Mesendoderm (in vitro differentiated cells): Measurements from ENCODE around the gene ZDHHC11B.
"Not testable (repeated sequence)": the region's sequence is repeated elsewhere in the genome, so short reads cannot be mapped to it uniquely, and the experiment has no call there.

Experiments used
- DNase-seq: peaks from one replicate; pipeline ENCODE4 v3.0.0; 2013
- H2AK5ac ChIP-seq: 2 replicates; pipeline ENCODE4 v1.6.1; 2013; ENCODE audit warnings: low read length, inconsistent platforms
- H2BK120ac ChIP-seq: 2 replicates; pipeline ENCODE4 v1.6.1; 2013; ENCODE audit warnings: low read depth, mild to moderate bottlenecking, low read length, moderate library complexity, mixed read lengths
- H2BK15ac ChIP-seq: replicated peaks from 2 replicates; pipeline ENCODE4 v1.6.1; 2013; ENCODE audit warnings: low read depth, mild to moderate bottlenecking, moderate library complexity
- H2BK5ac ChIP-seq: 2 replicates; pipeline ENCODE4 v1.6.1; 2013; ENCODE audit warnings: low read length, inconsistent platforms
- H3K18ac ChIP-seq: 2 replicates; pipeline ENCODE4 v1.6.1; 2013; ENCODE audit warnings: mild to moderate bottlenecking, low read length, mixed read lengths
- H3K23ac ChIP-seq: one replicate; pipeline ENCODE4 v1.6.1; 2013; ENCODE audit warnings: low read length
- H3K27ac ChIP-seq: 2 replicates; pipeline ENCODE4 v1.5.1; 2013; ENCODE audit warnings: low read depth, mild to moderate bottlenecking, inconsistent platforms, low read length, moderate library complexity
- H3K27me3 ChIP-seq: 2 replicates; pipeline ENCODE4 v1.6.1; 2013; ENCODE audit warnings: low read length, control low read depth, mild to moderate bottlenecking, inconsistent platforms; ENCODE audit not compliant: insufficient read depth, poor library complexity
- H3K36me3 ChIP-seq: 2 replicates; pipeline ENCODE4 v1.6.1; 2013; ENCODE audit warnings: low read length, inconsistent platforms; ENCODE audit not compliant: control insufficient read depth, insufficient read depth
- H3K4ac ChIP-seq: one replicate; pipeline ENCODE4 v1.6.1; 2013; ENCODE audit warnings: low read depth, mild to moderate bottlenecking, low read length, moderate library complexity
- H3K4me1 ChIP-seq: 2 replicates; pipeline ENCODE4 v1.6.1; 2013; ENCODE audit warnings: low read depth, low read length, inconsistent platforms; ENCODE audit not compliant: control insufficient read depth
- H3K4me2 ChIP-seq: 2 replicates; pipeline ENCODE4 v1.6.1; 2013; ENCODE audit warnings: low read length
- H3K4me3 ChIP-seq: 2 replicates; pipeline ENCODE4 v1.5.1; 2013; ENCODE audit warnings: mild to moderate bottlenecking, low read length
- H3K56ac ChIP-seq: one replicate; pipeline ENCODE4 v1.6.1; 2013; ENCODE audit warnings: low read length
- H3K79me1 ChIP-seq: 2 replicates; pipeline ENCODE4 v1.6.1; 2013; ENCODE audit warnings: low read length, inconsistent platforms
- H3K79me2 ChIP-seq: 2 replicates; pipeline ENCODE4 v1.6.1; 2013; ENCODE audit warnings: mild to moderate bottlenecking, low read length; ENCODE audit not compliant: control insufficient read depth, insufficient read depth
- H3K9ac ChIP-seq: 2 replicates; pipeline ENCODE4 v1.6.1; 2013; ENCODE audit warnings: low read length, inconsistent platforms
- H4K5ac ChIP-seq: one replicate; pipeline ENCODE4 v1.6.1; 2013; ENCODE audit warnings: low read length
- H4K8ac ChIP-seq: one replicate; pipeline ENCODE4 v1.6.1; 2013; ENCODE audit warnings: low read depth, mild to moderate bottlenecking, control low read depth, low read length, moderate library complexity
- WGBS: extraction: QIAGEN DNeasy Blood & Tissue Kit; methylation state at CpG from one replicate; pipeline ENCODE4 v1.1.7; 2013; ENCODE audit warnings: low lambda C conversion rate, missing lambda C conversion rate; ENCODE audit not compliant: insufficient coverage; ENCODE audit errors: extremely low coverage; 5-methylcytosine and 5-hydroxymethylcytosine counted together

Gene ZDHHC11B

GRCh38 chr5:732754-733454, 51.6 kb downstream of the ZDHHC11B start:
- H3K4ac ChIP-seq, H4K5ac ChIP-seq, H3K9ac ChIP-seq, H3K4me2 ChIP-seq, H3K79me1 ChIP-seq, H2BK15ac ChIP-seq, H3K4me1 ChIP-seq, H3K27me3 ChIP-seq, DNase-seq, H3K4me3 ChIP-seq, H3K23ac ChIP-seq, H3K27ac ChIP-seq, H3K18ac ChIP-seq, H2BK5ac ChIP-seq, H3K56ac ChIP-seq, H3K36me3 ChIP-seq, H4K8ac ChIP-seq, H2AK5ac ChIP-seq, H2BK120ac ChIP-seq, H3K79me2 ChIP-seq: not testable (repeated sequence)
- WGBS = no CpG with 5 or more reads among the region's 10 CpGs

- not testable (repeated sequence) for DNase-seq, H3K4me3 ChIP-seq, H3K4ac ChIP-seq, H3K18ac ChIP-seq, H3K56ac ChIP-seq, H2AK5ac ChIP-seq, H3K79me2 ChIP-seq, H3K4me1 ChIP-seq, H3K36me3 ChIP-seq, H3K27ac ChIP-seq, H2BK120ac ChIP-seq, H2BK5ac ChIP-seq, H4K5ac ChIP-seq, H4K8ac ChIP-seq, H3K27me3 ChIP-seq, H3K23ac ChIP-seq, H3K9ac ChIP-seq, H3K4me2 ChIP-seq, H3K79me1 ChIP-seq, H2BK15ac ChIP-seq
- no CpG with 5 or more reads among the region's 7 CpGs for WGBS
These were observed 55.3 kb downstream of the ZDHHC11B start for GRCh38 chr5:729225-729624.

GRCh38 chr5:727087-727486, 57.4 kb downstream of the ZDHHC11B start:
- not testable (repeated sequence) for H2BK120ac ChIP-seq, H2BK5ac ChIP-seq, H4K5ac ChIP-seq, H3K36me3 ChIP-seq, H3K4ac ChIP-seq, H3K9ac ChIP-seq, H3K27ac ChIP-seq, H3K27me3 ChIP-seq, H3K79me1 ChIP-seq, H2AK5ac ChIP-seq, H3K56ac ChIP-seq, H3K18ac ChIP-seq, H3K4me3 ChIP-seq, H4K8ac ChIP-seq, H3K4me2 ChIP-seq, H3K4me1 ChIP-seq, H2BK15ac ChIP-seq, H3K79me2 ChIP-seq, H3K23ac ChIP-seq
- WGBS = no CpG with 5 or more reads among the region's 9 CpGs
- DNase-seq = peak; percentile 87

GRCh38 chr5:723865-724264, 60.7 kb downstream of the ZDHHC11B start:
- not testable (repeated sequence) for H3K27me3 ChIP-seq, H3K79me1 ChIP-seq, H3K9ac ChIP-seq, H4K5ac ChIP-seq, DNase-seq, H3K36me3 ChIP-seq, H3K79me2 ChIP-seq, H2BK5ac ChIP-seq, H3K4ac ChIP-seq, H3K23ac ChIP-seq, H3K56ac ChIP-seq, H3K4me1 ChIP-seq, H2BK15ac ChIP-seq, H3K18ac ChIP-seq, H4K8ac ChIP-seq, H3K4me3 ChIP-seq, H2BK120ac ChIP-seq, H2AK5ac ChIP-seq, H3K4me2 ChIP-seq, H3K27ac ChIP-seq
- no CpG with 5 or more reads among the region's 6 CpGs for WGBS

GRCh38 chr5:723309-723708, 61.2 kb downstream of the ZDHHC11B start:
- no CpG with 5 or more reads among the region's 4 CpGs for WGBS

GRCh38 chr5:719379-719778, 65.2 kb downstream of the ZDHHC11B start:
- not testable (repeated sequence) for H3K4me3 ChIP-seq, H2BK120ac ChIP-seq, H3K23ac ChIP-seq, H2BK5ac ChIP-seq, H3K79me1 ChIP-seq, H3K4me2 ChIP-seq, H4K8ac ChIP-seq, H3K4me1 ChIP-seq, H2AK5ac ChIP-seq, H4K5ac ChIP-seq, H2BK15ac ChIP-seq, H3K56ac ChIP-seq, H3K27me3 ChIP-seq, H3K27ac ChIP-seq, H3K9ac ChIP-seq, DNase-seq, H3K79me2 ChIP-seq, H3K18ac ChIP-seq, H3K36me3 ChIP-seq, H3K4ac ChIP-seq
- WGBS = no CpG with 5 or more reads among the region's 1 CpG

More at GRCh38 chr5:723309-723708, 61.2 kb downstream of the ZDHHC11B start:
- H3K27ac ChIP-seq, H2BK5ac ChIP-seq, H3K9ac ChIP-seq, H3K4me1 ChIP-seq, H3K18ac ChIP-seq, H2AK5ac ChIP-seq, H3K4ac ChIP-seq, DNase-seq, H3K4me3 ChIP-seq, H3K36me3 ChIP-seq, H2BK15ac ChIP-seq, H3K27me3 ChIP-seq, H4K8ac ChIP-seq, H3K23ac ChIP-seq, H3K4me2 ChIP-seq, H3K79me2 ChIP-seq, H4K5ac ChIP-seq, H2BK120ac ChIP-seq, H3K56ac ChIP-seq, H3K79me1 ChIP-seq: not testable (repeated sequence)
